Hepatocyte (in vitro differentiated cells): Measurements from ENCODE around the gene PTRHD1.

Source experiments
- CTCF ChIP-seq: fragments of 200-600 bp; sonication (generic); IDR thresholded peaks from 2 replicates; pipeline ENCODE4 v1.5.1; 2016; ENCODE audit warnings: antibody characterized with exemption, mild to moderate bottlenecking; ENCODE audit not compliant: poor library complexity
- EZH2 ChIP-seq: fragments of 200-600 bp; sonication (generic); IDR thresholded peaks from 2 replicates; pipeline ENCODE4 v1.6.1; 2016; ENCODE audit warnings: antibody characterized with exemption, mild to moderate bottlenecking, borderline replicate concordance

- no peak for TF ChIP-seq CTCF
- TF ChIP-seq EZH2: no peak
These were observed 53.0 kb downstream of the PTRHD1 start for GRCh38 chr2:24740142-24740541.
